AG10803 (cell line): ENCODE results near the gene RMND5A.
"Not testable (repeated sequence)": the region's sequence is repeated elsewhere in the genome, so short reads cannot be mapped to it uniquely, and the experiment has no call there.

Experiments used
- DNase-seq: peaks from one replicate; pipeline ENCODE4 v3.0.0; 2010; ENCODE audit warnings: low read depth
- H3K4me3 ChIP-seq: 2 replicates; pipeline ENCODE4 v1.5.1; 2011; ENCODE audit warnings: mild to moderate bottlenecking, low read length, control low read depth
- CTCF ChIP-seq: conservative IDR thresholded peaks from 2 replicates; pipeline ENCODE4 v1.5.1; 2011; ENCODE audit warnings: mild to moderate bottlenecking, low read length, control low read depth, inconsistent platforms

The RMND5A gene

GRCh38 chr2:86697551-86698104 lies 22.5 kb upstream of the RMND5A start:
- no peak for DNase-seq
- no peak overlapping the region for H3K4me3 ChIP-seq
- no peak for TF ChIP-seq CTCF

GRCh38 chr2:86700690-86701089 lies 19.4 kb upstream of the RMND5A start:
- TF ChIP-seq CTCF: no peak
- DNase-seq: peak; percentile 72
- H3K4me3 ChIP-seq: no peak overlapping the region

GRCh38 chr2:86703704-86704361 lies 16.3 kb upstream of the RMND5A start:
- peak; percentile 77 for DNase-seq
- TF ChIP-seq CTCF: no peak
- H3K4me3 ChIP-seq: no peak overlapping the region; the same call in 1 of the 2 replicates

GRCh38 chr2:86704459-86704971 lies 15.6 kb upstream of the RMND5A start:
- H3K4me3 ChIP-seq: no peak overlapping the region
- peak; percentile 64 for DNase-seq
- TF ChIP-seq CTCF: no peak

- no peak overlapping the region for H3K4me3 ChIP-seq
- DNase-seq: no peak
- TF ChIP-seq CTCF: no peak
Observed at GRCh38 chr2:86706220-86706619, 13.9 kb upstream of the RMND5A start.

GRCh38 chr2:86706935-86707334 lies 13.2 kb upstream of the RMND5A start:
- H3K4me3 ChIP-seq: no peak overlapping the region
- TF ChIP-seq CTCF: no peak
- DNase-seq: no peak

GRCh38 chr2:86708126-86708525 lies 12.0 kb upstream of the RMND5A start:
- H3K4me3 ChIP-seq, DNase-seq: not testable (repeated sequence)

GRCh38 chr2:86714579-86715173 lies 5.4 kb upstream of the RMND5A start:
- H3K4me3 ChIP-seq, DNase-seq: not testable (repeated sequence)

GRCh38 chr2:86719263-86719636 lies 841 bp upstream of the RMND5A start:
- H3K4me3 ChIP-seq: peak overlapping the region; percentile 61; the same call in 1 of the 2 replicates
- DNase-seq: not testable (repeated sequence)

GRCh38 chr2:86720540-86721320 lies 639 bp downstream of the RMND5A start:
- DNase-seq: peak; percentile 36
- peak overlapping the region; percentile 62 for H3K4me3 ChIP-seq

GRCh38 chr2:86725706-86726105 lies 5.6 kb downstream of the RMND5A start:
- not testable (repeated sequence) for H3K4me3 ChIP-seq, DNase-seq
